D721Med (cell line): ENCODE results near the gene HIVEP3.

Source experiments
- DNase-seq: peaks from one replicate; pipeline ENCODE4 v3.0.0; 2011; ENCODE audit warnings: low spot score; ENCODE audit not compliant: insufficient read length
- FAIRE-seq: peaks from 2 replicates; lab custom pipeline; 2011; peaks lifted over from hg19 to GRCh38; lab: Jason Lieb, UNC
- TF ChIP-seq, protein P1 (sequence below): IDR thresholded peaks from 2 replicates; pipeline ENCODE4 v1.5.1; 2012; ENCODE audit warnings: mild to moderate bottlenecking, control low read depth; ENCODE audit not compliant: insufficient read depth; ENCODE audit errors: missing control alignments

Gene HIVEP3

DNA sequence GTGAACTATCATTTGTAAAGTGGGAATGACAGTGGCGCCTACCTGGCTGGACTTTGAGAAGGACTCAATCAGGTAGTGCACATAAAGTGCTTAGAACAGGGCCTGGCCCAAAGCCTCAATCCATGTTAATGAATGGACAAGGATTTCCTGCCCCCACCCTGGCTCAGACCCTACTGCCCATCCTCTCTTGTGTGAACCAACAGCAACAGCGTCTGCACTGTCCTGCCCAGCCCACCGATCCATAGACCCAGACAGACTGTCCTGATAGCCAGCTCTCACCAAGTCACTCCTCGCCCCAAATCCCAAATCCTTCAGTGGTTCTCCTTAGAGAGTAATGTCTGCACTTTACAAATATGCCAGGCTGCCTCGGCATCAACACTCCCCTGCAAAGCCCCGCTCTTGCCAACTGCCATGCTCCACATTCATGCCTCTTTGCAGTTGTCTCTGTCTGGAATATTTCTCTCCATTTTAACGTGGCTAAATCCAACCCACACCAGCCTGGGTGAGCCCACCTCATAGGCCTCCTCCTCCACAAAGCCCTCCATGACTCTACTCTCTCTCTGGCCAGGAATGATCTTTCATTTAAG, 276.7 kb downstream of the HIVEP3 start:
- FAIRE-seq = no peak
- TF ChIP-seq, protein P1, sequence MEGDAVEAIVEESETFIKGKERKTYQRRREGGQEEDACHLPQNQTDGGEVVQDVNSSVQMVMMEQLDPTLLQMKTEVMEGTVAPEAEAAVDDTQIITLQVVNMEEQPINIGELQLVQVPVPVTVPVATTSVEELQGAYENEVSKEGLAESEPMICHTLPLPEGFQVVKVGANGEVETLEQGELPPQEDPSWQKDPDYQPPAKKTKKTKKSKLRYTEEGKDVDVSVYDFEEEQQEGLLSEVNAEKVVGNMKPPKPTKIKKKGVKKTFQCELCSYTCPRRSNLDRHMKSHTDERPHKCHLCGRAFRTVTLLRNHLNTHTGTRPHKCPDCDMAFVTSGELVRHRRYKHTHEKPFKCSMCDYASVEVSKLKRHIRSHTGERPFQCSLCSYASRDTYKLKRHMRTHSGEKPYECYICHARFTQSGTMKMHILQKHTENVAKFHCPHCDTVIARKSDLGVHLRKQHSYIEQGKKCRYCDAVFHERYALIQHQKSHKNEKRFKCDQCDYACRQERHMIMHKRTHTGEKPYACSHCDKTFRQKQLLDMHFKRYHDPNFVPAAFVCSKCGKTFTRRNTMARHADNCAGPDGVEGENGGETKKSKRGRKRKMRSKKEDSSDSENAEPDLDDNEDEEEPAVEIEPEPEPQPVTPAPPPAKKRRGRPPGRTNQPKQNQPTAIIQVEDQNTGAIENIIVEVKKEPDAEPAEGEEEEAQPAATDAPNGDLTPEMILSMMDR = no peak

DNA sequence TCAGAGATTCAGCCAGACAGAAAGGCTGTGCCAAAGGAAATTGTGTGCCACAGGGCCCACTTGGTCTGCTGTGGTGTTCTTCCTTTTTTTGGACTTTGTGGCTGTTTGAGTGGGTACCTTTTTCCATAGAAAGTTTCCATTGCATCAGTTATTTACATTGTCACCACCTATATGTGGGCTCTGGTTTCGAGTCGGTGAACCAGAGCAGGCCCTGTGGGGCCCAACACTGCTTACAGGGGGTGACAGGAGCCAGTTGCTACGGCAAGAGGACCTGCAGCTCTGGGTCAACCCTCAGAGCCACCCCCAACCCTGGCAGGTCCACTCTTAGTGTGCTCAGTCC, 277.3 kb downstream of the HIVEP3 start:
- FAIRE-seq = no peak
- no peak for DNase-seq
- TF ChIP-seq, protein P1 = no peak

More for the DNA sequence above, 276.7 kb downstream of the HIVEP3 start:
- DNase-seq = no peak

DNA sequence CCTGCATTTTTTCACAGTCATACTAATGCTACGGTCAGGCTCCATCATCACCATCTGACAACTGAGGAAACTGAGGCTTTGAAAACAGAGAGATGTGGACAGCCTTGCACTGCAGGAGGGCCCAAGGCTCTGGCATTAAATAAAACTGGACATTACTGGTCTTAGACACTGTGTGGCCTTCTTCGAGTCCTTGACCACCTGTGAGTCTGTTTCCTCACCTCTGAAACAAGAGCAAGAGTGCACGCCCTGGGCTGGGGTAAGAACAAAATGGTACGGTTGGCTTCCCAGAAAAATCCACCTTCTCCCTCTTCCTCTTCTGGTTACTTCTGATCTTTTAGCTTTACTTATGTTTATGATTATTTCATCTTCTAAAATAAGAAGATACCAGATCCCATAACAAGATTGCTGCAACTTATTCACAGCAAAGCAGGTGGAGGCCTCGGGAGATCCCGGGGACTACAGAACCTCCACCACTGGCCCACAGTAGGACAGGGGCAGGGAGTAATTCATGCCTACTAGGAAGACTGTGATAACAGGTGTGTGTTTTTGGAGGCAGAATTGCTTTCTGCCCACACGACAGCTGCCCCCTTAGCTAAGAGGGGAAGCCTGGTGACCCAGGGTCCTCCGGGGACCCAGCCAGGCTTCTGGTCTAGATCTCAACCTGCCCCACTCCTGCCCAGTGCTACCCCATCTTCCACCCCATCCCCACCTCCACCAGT, 277.8 kb downstream of the HIVEP3 start:
- FAIRE-seq = no peak
- DNase-seq = no peak
- TF ChIP-seq, protein P1 = no peak

DNA sequence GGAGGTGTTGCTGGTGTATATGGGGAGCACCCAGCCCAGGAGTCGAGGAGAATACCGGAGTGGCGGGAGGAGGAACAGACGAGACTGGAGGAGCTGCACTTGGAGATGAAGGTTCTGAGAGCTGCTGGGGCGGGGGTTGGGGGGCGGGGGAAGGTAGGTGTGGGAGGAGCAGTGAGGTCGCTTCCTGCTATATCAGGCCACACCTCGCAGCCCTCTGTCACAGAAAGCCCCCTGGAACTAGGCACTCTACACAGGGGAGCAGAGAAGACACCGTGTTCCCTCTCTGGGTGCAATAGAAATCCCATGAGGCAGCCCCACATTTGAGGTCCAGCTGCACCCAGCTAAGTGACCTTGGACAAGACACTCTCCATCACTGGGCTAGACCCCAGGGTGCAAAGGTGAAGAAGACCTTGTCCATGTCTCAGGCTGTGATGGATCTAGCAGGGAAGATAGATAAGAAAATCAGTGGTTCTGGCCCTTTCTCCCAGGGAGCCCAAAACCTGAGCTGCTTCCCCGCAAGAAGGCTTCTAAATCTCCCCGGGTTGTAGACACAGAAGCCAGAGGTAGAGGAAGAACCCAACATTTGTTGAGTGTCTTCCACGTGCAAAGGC, 278.5 kb downstream of the HIVEP3 start:
- TF ChIP-seq, protein P1 = no peak
- no peak for FAIRE-seq

DNA sequence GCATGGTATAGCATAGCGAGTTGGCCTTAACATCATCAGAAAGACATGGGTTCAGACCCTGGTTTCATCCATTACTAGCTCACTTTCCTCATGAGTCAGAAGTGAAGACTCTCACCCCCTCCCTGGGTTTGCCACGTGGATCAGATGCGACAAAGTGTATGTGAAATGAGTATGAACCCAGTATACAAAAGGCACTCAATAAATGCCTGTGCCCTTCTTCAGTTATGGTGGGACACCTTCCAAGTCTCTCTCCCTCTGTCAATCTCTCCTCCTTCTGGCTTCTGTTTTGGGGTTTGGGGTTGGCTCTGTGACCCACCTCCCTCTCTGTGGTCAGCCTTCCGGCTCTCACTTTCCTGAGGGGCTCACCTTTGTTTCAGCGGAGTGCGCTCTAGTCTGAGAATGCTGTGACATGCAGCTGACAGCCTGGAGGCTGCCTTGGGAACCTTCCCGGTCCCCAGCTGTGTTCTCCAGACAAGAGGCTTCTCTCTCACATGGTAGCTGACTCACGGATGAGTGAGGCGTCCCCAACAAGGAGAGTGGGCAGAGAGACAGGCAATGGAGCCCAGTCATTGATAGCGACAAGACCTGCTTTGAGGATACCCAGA, 279.3 kb downstream of the HIVEP3 start:
- TF ChIP-seq, protein P1 = no peak
- FAIRE-seq (no peak), DNase-seq (no peak)

More for the DNA sequence above, 278.5 kb downstream of the HIVEP3 start:
- no peak for DNase-seq

DNA sequence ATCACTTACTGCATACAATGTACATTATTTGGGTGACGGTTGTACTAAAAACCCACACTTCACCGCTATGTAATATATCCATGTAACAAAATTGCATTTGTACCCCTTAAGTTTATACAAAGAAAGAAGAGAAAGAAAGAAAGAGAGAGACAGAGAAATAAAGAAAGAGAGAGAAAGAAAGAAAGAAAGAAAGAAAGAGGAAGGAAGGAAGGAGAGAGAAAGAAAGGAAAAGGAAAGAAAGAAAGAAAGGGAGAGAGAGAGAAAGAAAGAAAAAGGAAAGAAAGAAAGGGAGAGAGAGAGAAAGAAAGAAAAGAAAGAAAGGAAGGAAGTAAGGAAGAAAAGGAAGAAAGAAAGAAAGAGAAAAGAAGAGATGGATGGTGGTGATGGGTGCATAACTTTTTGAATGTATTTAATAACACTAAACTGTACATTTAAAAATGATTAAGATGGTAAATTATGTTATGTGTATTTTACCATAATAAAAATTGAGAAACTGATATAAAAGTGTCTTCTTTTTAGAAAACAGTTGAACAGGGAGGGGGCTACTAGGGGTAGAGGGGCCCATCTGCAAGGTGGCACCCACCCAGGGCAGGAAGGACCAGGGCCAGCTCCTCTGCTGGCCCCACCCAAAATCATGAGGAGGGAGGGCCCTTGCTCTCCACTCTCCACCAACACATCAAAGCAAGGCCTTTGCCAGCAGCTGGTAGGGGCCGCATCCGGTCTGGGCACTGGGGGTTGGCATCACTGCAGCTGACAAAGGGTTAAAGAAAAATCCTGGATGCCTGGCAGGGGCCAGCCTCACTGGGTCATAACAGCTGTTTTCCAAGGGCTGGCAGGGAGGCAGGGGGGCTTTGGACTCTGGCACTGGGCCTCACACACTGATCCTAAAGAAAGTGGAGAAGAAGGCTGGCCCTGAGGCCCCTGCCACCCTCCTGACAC, 280.4 kb downstream of the HIVEP3 start:
- FAIRE-seq (no peak), DNase-seq (no peak)
- TF ChIP-seq, protein P1 = no peak
